GM19238 (cell line): ENCODE data around the gene ZNF281.
"Not testable (repeated sequence)": the region's sequence is repeated elsewhere in the genome, so short reads cannot be mapped to it uniquely, and the experiment has no call there.

Experiments used
- DNase-seq: peaks from one replicate; pipeline ENCODE4 v3.0.0; 2011; ENCODE audit warnings: low spot score; ENCODE audit not compliant: insufficient read length

The ZNF281 gene, protein sequence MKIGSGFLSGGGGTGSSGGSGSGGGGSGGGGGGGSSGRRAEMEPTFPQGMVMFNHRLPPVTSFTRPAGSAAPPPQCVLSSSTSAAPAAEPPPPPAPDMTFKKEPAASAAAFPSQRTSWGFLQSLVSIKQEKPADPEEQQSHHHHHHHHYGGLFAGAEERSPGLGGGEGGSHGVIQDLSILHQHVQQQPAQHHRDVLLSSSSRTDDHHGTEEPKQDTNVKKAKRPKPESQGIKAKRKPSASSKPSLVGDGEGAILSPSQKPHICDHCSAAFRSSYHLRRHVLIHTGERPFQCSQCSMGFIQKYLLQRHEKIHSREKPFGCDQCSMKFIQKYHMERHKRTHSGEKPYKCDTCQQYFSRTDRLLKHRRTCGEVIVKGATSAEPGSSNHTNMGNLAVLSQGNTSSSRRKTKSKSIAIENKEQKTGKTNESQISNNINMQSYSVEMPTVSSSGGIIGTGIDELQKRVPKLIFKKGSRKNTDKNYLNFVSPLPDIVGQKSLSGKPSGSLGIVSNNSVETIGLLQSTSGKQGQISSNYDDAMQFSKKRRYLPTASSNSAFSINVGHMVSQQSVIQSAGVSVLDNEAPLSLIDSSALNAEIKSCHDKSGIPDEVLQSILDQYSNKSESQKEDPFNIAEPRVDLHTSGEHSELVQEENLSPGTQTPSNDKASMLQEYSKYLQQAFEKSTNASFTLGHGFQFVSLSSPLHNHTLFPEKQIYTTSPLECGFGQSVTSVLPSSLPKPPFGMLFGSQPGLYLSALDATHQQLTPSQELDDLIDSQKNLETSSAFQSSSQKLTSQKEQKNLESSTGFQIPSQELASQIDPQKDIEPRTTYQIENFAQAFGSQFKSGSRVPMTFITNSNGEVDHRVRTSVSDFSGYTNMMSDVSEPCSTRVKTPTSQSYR

DNA sequence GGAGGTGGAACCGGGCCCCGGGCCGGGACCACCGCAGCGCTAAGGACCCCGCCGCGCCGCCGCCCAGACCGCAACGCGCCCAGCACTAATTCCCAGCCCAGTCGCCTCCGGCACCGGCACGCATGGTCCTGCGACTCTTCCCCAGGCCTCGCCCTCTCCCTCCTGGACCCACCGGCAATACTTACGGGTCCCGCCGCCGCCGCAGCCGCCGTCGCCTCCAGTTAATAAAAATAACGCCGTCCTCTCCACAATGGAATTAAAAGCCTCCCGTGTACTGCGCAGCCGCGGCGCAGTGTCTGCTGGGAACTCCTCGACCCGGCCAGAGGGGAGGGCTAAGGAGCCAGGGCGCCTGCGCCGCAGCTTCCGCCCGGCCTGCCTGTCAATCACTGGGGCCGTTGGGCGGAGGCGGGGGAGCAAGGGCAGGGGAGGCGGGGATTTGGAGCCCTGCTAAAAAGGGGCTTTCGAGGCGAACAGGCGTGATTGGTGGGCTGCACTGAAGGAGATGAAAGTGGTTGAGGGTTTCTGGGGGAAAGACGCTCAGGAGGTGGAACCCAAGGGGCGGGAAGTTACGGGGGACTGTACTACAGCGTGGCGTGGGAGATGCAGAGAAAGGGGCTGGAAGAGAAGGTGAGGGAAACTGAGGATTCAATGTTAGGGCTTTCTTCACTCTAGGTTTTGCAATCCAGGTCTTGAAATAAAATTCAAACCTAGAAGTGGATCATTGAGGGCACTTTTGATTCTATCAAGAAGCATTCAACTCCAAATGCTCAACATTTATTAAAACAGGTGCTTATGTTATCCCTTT lies at the start of gene ZNF281:
TSS of gene ZNF281 (minus strand) at position 276 of the 805 bp plus-strand sequence. CDS start 331 bp downstream, outside the sequence.
- DNase-seq: peak; percentile 85

DNA sequence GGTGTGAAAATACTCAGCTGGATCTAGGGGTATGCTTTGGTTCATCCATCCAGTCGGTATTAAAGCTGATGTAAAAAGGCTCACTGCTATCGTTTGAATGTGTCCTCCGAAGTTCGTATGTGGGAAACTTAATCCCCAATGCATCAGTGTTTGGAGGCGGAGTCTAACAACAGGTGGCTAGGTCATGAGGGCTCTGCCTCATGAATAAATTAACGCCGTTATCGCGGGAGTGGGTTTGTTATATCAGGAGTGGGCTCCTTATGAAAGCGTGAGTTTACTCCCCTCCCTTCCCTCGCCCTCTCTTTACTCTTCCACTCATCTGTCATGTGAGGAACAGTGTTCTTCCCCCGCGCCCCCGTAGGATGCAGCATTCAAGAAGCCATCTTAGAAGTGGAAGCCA lies 48.9 kb upstream of the ZNF281 start:
- DNase-seq: no peak

DNA sequence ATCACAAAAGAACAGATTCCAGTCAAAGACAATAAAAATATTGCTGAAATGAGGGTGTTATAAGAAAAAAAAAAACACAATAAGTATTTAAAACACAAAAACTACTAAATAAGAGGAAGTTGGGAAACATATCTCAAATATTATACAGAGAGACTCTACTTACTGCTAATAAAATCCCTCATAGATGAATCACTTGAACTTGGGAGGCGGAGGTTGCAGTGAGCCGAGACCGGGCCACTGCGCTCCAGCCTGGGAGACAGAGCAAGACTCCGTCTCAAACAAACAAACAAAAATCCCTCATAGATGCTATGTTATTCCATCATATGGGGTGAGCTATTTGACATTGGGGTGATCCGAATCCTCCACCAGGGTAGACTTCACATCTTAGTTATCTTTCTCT lies 48.0 kb upstream of the ZNF281 start:
- DNase-seq: no peak

DNA sequence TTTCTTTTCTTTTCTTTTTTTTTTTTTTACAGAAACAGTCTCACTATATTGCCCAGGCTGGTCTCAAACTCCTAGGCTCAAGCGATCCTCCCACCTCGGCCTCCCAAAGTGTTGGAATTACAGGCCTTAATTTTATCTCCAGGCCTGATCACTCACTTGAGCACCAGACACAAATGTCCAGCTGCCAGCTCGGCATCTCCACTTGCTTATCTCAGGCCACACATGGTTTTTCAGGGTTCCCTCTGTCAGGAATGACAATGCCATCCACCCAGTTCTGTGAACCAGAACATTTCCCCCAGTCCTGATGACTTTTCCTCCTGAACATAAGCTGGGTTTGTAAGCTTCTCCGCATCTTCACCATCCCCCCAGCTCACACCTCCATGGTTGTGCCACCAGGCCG lies 44.6 kb upstream of the ZNF281 start:
- DNase-seq: no peak

DNA sequence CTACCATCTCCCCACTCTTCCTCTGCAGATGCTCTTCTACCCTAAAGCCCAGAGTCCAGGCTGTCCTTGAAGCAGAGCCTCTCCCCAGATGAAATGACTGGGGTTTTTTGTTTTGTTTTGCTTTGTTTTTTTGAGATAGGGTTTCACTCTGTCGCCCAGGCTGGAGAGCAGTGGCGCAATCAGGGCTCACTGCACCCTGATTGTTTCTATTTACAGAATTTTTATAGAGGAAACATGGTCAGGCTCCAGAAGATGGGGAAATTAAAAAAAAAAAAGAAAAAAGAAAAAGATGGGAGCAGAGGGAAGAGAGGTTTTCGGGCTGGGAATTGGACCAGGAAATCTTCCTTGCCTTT lies 43.7 kb upstream of the ZNF281 start:
- DNase-seq: no peak

DNA sequence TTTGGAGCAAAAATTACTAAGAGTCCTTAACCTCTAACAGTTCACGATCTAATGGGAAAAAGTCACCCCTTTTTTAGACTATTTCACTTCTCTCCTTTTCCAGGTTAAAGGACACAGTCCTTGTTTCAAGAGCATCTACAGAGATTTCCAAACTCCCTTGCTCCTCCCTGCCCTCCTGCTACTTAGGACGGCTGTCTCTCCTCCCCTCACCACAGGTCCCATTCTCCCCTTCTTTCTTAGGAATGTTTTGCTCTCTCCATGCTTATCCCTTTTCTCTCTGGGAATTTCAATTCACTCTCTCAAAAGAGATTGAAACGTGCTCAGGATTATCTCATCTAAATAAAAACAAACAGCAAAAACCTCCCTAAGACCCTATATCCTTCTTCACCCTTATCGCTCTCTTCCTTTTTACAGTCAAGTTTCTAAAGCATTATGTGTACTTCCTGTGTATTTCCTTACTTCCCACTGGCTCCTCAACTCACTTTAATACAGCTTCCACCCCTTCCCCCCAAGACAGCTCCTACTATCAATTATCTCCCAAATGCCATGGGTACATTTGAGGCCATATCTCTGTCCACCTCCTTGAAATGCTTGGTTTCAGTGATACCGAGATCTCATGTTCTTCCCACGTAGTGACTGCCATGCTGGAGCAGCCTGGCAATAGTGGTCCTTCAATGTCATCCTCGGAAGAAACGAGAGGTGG lies 43.2 kb upstream of the ZNF281 start:
- no peak for DNase-seq

DNA sequence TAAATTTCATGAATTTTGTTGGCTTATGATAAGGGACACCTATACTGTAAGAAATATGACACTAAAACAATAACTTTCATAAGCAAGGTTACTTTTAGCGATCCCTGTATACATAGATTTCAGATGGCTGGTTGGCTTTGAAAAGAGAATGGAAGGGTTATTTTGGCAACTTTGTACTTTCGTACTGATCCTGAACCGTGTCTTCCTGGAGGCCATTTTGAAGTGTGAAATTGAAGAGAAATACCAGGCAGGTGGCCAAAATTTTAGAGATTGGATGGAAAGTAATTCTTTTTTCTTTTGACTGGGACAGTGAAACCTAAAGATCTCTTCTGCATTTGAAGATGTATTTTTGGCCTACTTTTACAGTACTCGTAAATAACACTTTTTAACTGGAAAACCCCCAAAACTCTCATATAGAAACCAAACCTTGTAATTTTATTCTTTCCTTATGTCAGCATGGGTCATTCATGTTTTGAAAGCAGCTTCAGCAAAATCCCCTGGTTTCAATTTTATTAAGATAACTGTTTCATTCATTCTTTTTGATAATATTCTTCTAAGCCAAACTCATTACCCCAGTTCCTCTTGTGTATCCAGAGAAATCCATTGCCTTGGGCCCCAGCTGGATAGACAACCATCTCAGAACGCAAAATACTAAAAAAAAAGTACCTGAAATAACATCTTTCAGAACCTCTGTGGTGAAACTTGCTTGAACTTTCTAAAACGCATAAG lies 38.4 kb upstream of the ZNF281 start:
- DNase-seq: no peak

DNA sequence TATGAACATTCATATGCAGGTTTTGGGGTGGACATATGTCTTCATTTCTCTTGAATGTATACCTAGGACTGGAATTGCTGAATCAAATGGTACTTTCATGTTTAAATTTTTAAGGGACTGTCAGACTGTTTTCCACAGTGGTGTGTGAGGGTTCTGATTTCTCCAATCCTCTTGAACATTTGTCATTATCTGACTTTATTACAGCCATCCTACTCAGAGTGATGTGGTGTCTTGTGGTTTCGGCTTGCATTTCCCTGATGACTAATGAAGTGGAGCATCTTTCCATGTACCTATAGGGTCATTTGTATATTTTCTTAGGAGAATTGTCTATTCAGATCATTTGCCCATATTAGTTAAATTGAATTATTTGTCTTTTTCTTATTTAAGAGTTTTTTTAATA lies 35.4 kb upstream of the ZNF281 start:
- no peak for DNase-seq

DNA sequence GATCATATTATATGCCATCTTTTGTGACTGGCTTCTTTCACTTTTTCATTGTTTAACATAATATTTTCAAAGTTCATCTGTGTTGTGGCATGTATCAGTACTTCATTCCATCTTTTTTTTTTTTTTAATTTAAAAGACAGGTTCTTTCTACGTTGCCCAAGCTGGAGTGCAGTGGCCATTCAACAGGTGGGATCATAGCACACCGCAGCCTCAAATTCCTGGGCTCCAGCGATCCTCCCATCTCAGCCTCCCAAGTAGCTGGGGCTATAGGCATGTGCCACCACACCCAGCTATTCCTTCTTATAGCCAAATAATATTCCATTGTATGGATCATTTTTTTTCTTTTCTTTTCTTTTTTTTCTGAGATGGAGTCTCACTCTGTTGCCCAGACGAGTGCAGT lies 34.6 kb upstream of the ZNF281 start:
- DNase-seq: no peak

DNA sequence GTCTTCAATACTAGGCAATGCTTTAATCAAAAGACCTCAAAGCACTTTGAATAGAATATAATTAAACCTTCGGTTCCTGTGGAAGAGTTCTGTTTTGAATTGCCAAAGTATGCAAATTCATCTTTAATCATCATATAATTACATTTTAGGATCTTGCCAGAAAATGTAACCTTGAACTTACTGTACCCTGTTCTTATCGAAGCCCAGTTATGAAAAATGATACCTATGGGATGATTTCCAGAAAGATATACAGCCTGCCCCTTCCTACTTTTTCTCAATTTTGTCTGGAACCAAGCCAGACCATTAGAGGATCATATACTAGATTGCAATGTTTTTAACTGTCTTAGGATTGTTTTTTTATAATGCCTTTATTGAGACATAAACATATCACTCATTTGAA lies 34.0 kb upstream of the ZNF281 start:
- no peak for DNase-seq

DNA sequence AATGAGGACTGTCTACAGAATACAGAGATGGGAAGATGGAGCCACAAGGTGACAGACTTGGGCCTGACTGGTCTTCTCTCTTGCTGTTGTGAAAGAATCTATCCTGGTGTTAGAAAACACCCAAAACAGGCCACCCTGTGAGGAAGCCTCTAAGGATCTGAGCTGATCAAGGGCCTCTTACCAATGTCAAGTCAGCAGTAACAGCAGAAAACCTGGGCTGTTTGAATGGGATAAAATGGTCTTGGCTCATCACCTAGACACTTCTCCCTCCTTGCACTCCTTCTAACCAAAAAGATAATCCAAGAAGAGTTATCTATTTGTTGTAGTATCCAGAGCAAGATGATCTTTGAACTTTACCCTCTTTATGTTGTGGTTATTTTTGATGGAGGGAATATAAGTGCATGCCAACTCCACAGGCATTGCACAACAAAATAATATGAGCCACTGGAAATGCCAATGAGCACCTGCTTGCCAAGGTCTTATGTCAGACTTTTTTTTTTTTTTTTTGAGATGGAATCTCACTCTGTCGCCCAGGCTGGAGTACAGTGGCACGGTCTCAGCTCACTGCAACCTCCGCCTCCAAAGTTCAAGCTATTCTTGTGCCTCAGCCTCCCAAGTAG lies 32.8 kb upstream of the ZNF281 start:
- no peak for DNase-seq

DNA sequence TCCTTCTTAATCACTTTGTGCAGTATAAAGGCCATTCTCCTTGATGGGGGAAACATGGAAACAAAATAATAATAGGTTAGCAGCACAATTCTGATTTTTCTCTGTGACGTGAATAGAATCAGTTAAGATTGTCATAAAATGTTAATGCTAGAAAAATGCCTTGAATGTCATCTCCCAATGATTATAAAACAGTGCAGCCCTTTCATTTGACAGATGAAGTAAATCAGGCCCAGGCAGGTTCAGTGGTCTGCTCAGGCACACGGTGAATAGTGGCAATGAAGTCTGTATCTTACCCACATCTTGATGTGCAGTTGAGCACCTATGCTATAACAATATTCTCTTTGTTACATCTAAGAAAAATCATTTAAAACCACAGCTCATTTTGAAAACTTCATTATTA lies 32.2 kb upstream of the ZNF281 start:
- no peak for DNase-seq

DNA sequence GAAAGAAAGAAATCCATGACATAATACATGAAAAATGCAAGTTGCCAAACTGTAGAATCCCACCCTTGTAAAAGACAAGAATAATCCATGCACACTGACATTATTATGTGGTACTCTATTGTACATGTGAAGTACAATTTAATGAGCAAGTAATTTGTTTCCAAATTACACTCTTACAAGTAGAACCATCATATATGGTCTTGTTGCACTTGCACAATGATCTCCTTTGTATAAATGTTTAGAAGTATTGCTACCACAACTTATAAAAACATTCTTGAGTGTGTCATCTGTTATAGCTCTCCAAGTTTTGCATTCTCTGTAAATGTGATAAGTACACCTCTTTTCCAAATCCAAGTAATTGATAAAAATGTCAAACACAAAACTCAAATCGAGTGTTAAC lies 29.1 kb upstream of the ZNF281 start:
- no peak for DNase-seq

DNA sequence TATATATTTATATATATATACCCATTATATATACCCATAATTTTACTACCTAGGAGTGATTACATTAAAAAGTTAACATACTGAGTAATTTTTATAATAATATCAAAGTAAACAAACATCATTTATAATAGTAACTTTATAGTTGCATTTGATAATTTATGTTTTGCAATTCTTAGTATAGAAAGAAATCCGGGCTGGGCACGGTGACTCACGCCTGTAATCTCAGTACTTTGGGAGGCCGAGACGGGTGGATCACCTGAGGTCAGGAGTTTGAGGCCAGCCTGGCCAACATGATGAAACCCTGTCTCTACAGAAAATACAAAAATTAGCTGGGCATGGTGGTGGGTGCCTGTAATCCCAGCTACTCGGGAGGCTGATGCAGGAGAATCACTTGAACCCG lies 28.6 kb upstream of the ZNF281 start:
- not testable (repeated sequence) for DNase-seq

DNA sequence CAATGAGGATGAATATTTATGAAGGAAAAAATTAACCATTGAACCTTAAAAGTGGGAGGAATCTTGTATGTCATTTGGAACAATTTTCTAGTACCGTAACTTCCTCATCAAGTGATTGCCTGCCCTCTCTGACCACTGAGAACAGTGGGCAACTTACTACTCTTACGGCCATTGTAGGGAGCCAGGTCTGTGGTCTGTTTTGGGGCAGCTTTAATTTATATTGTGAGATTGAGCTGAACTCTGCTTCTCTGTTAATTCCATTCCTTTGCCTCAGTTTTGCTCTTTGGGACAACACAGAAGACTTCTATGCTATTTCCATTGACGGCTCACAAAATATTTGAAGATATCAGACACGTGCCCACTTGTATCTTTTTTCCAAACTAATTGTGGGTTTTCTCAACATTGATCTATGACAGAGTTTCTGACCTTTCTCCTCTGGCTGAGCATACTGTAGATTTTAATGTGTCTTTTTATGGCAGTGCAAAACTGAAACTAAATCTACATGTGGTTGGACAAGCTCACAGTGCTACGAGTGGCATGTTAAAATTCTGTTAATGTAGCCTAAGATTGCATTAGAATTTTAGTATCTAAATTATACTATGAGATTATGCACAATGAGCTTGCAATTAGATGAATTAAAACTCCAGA lies 27.8 kb upstream of the ZNF281 start:
- DNase-seq: no peak

DNA sequence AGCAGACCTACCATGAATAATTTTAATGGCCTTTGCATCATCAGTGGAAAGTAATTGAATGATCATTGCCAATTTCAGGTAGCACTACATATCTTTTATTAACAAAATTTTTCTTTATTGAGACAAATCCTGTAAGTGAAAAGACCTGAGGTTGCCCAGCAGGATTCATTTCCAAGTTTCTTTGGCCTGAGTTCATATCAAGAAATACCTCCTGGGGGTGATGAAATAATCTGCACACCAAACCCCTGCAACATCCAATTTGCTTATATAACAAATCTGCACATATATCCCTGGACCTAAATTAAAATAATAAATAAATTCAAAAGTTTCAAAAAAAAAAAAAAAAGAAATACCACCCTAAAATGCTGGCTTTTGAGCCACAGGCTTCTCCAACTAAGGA lies 27.3 kb upstream of the ZNF281 start:
- DNase-seq: no peak

DNA sequence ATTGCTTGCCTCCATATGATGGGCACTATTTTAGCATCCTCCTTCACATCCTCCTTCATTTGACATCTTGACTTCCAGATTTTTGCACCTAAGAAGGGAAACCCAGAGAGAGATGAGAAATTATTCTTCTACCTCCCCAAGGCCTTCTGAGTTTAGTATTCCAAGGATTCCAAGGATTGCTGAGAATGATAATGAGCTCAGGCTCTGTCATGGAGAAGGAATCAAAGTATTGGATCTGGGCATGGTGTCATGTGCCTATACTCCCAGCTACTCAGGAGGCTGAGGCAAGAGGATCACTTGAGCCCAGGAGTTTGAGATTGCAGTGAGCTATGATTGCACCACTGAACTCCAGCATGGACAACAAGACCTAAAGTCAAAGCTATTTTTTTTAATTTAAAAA lies 26.6 kb upstream of the ZNF281 start:
- DNase-seq: no peak

DNA sequence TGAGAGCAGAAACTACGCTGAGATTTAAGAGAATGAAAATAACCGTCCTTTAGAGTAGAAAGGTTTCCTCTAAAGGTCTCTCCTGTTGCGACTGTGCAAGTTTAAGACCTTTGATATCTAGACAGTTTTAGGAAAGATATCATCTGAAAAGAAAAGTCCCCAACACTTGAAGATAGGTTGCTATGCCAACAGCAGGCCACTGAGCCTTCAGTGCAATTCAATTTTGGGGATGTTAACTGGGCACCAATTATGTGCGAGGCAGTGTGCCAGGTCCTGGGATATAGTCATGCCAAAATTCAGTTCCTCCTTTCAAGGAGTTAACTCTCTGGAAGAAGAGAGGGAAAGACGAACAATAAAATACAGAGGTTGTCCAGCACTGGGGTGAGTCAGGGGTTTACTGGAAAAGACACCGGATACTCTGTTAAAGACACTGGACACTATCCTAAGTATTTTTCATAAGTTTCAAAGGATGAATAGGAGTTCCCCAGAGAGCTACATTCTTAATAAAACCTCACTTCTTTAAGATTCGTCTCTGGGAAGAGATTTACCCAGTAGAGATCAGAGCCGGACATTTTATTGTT lies 25.5 kb upstream of the ZNF281 start:
- DNase-seq: no peak

DNA sequence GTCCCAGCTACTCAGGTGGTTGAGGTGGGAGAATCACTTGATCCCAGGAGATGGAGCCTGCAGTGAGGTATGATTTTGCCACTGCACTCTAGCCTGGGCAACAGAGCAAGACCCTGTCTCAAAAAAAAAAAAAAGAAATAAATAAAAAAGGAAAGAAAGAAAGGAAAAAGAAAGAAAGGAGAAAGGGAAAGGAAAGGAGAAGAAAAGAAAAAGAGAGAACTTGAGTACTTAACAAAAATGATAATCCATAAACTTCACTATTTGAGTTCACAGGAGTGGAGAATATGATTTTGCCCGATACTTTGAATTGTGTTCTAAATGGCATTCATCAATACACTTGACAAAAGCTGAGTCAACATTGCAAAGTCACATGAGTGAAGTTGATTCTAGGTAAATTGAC lies 23.8 kb upstream of the ZNF281 start:
- no peak for DNase-seq
